ENCODE measurements around the gene SLC4A5. TPM values are rescaled to one million over a fixed set of nuclear protein-coding genes. Genes with fewer than 3 reads are reported as not detected.

SLC4A5 gene
- total RNA-seq, 1 experiment from 2014 or later: 1.8 TPM

DNA sequence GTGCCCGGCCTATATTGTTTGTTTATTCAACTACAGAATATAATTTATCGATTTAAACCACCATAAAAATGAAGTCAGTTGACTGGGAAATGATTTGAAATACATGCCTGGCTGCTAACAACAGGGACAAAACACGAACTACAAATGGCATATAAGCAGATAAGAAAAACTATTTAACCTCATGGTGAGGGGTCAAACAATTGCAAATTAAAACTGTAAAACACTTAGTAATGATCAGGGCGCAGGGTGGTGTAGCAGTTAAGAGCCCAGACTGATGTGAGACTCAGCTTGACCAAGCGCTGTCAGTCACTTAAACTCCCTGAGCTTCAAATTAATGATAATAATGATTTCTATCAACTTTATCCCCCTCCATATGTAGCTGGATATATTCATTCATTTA lies 138.1 kb downstream of the SLC4A5 start (continued):
- TF ChIP-seq, protein P1, sequence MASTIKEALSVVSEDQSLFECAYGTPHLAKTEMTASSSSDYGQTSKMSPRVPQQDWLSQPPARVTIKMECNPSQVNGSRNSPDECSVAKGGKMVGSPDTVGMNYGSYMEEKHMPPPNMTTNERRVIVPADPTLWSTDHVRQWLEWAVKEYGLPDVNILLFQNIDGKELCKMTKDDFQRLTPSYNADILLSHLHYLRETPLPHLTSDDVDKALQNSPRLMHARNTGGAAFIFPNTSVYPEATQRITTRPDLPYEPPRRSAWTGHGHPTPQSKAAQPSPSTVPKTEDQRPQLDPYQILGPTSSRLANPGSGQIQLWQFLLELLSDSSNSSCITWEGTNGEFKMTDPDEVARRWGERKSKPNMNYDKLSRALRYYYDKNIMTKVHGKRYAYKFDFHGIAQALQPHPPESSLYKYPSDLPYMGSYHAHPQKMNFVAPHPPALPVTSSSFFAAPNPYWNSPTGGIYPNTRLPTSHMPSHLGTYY (CRISPR knock-in tag; IDR thresholded peaks at IDR 0.05): no peak
- TF ChIP-seq NR1H2 (CRISPR knock-in tag; IDR thresholded peaks at IDR 0.05) (no peak), CTCF (IDR thresholded peaks at IDR 0.05) (no peak)

GRCh38 chr2:74204436-74204835 lies 138.8 kb downstream of the SLC4A5 start:
- Mint-ChIP-seq H3K9me3 (no peaks in the 10 kb centered on the region), H3K36me3 (peaks cover 53% of the 10 kb centered on the region), H3K27me3 (ENCODE audit: low read depth) (no peaks in the 10 kb centered on the region; the same call in 1 of the 2 replicates), H3K4me1 (peaks cover 55% of the 10 kb centered on the region), H3K27ac (peak overlapping the region; percentile 60), H3K4me3 (no peak overlapping the region)
- DNase-seq (ENCODE audit: low spot score) (no peak), ATAC-seq (no peak)
- TF ChIP-seq NFE2L1 (CRISPR knock-in tag; IDR thresholded peaks at IDR 0.05) (0 out of 2 replicates have a peak, but pooled peaks have one; percentile 19), MYBL2 (CRISPR knock-in tag; IDR thresholded peaks at IDR 0.05) (no peak), CREM (CRISPR knock-in tag; IDR thresholded peaks at IDR 0.05) (no peak)
- ChIA-PET CTCF (interaction anchor here (0.8 to 1.3 kb wide), 2 partner anchors 62 to 65 kb away, joined by 3 read pairs; no protein-coding TSS in a partner anchor), POLR2A (interaction anchor here (1.1 kb wide), 1 partner anchor 10 kb away, joined by 3 read pairs; no protein-coding TSS in a partner anchor)

DNA sequence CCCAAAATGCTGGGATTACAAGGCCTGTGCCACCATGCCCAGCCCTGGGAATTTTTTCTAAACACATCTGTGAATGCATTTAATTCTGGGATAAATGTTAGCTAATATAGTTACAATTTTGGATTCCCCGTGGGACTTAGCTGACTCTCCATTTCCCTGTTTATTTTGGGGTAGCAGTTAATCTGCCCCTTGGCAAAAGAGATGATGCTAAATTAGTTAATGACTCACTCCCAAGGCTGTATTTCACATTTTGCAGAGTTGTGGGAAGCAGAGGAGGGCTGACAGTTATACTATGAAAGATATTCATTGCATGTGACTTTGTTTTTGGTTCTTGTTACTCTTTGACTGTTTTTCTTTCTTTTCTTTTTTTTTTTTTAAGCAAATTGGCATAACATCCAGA lies 141.6 kb downstream of the SLC4A5 start:
- Mint-ChIP-seq H3K27me3 (ENCODE audit: low read depth) (peaks cover 10% of the 10 kb centered on the region), H3K27ac (no peak overlapping the region), H3K9me3 (no peaks in the 10 kb centered on the region; the same call in 1 of the 2 replicates), H3K4me1 (peaks cover 60% of the 10 kb centered on the region), H3K4me3 (peak overlapping the region; percentile 99), H3K36me3 (peaks cover 35% of the 10 kb centered on the region)
- no peak for DNase-seq (ENCODE audit: low spot score)
- ChIA-PET CTCF (no interaction called here), POLR2A (interaction anchor here (2.2 kb wide), 1 partner anchor 23 kb away, joined by 8 read pairs; the partner anchor contains the start of gene MOB1A)
- ATAC-seq: no peak
- no peak for TF ChIP-seq JUN (CRISPR knock-in tag; IDR thresholded peaks at IDR 0.05)
- no peak for TF ChIP-seq HMGA2 (CRISPR knock-in tag; IDR thresholded peaks at IDR 0.05)
- TF ChIP-seq ZNF317 (CRISPR knock-in tag; IDR thresholded peaks at IDR 0.05; ENCODE audit: borderline replicate concordance, low read depth): no peak
- no peak for TF ChIP-seq SMAD3 (CRISPR knock-in tag; IDR thresholded peaks at IDR 0.05; ENCODE audit: borderline replicate concordance)
- TF ChIP-seq ZNF396 (CRISPR knock-in tag; IDR thresholded peaks at IDR 0.05; ENCODE audit: borderline replicate concordance): no peak
- TF ChIP-seq, protein P2, sequence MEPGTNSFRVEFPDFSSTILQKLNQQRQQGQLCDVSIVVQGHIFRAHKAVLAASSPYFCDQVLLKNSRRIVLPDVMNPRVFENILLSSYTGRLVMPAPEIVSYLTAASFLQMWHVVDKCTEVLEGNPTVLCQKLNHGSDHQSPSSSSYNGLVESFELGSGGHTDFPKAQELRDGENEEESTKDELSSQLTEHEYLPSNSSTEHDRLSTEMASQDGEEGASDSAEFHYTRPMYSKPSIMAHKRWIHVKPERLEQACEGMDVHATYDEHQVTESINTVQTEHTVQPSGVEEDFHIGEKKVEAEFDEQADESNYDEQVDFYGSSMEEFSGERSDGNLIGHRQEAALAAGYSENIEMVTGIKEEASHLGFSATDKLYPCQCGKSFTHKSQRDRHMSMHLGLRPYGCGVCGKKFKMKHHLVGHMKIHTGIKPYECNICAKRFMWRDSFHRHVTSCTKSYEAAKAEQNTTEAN (CRISPR knock-in tag; IDR thresholded peaks at IDR 0.05): no peak
- no peak for TF ChIP-seq ZNF121 (CRISPR knock-in tag; IDR thresholded peaks at IDR 0.05)

DNA sequence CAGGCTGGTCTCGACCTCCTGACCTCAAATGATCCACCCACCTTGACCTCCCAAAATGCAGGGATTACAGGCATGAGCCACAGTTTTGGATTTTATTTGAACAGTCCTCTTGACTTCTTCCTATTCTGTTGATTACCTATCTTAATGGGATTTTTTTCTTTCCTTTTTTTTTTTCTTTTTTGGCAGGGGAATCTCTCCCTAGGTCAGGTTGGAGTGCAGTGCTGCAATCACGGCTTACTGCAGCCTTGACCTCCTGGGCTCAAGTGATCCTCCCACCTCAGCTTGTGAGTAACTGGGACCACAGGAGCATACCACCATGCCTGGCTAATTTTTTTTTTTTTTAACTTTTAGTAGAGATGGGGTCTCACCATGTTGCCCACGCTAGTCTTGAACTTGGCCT lies 142.0 kb downstream of the SLC4A5 start:
- DNase-seq (ENCODE audit: low spot score): no peak
- peaks cover 57% of the 10 kb centered on the region for H3K4me1 Mint-ChIP-seq
- peaks cover 10% of the 10 kb centered on the region for H3K27me3 Mint-ChIP-seq (ENCODE audit: low read depth)
- CTCF ChIA-PET: no interaction called here
- no peak for ATAC-seq
- peak overlapping the region; percentile 99 for H3K4me3 Mint-ChIP-seq
- POLR2A ChIA-PET: interaction anchor here (4.5 kb wide), 1 partner anchor 23 kb away, joined by 41 read pairs; the partner anchor contains the start of gene MOB1A
- peak overlapping the region; percentile 9; the same call in 1 of the 2 replicates for H3K27ac Mint-ChIP-seq
- no peaks in the 10 kb centered on the region; the same call in 1 of the 2 replicates for H3K9me3 Mint-ChIP-seq
- peaks cover 31% of the 10 kb centered on the region for H3K36me3 Mint-ChIP-seq
- TF ChIP-seq, protein P3, sequence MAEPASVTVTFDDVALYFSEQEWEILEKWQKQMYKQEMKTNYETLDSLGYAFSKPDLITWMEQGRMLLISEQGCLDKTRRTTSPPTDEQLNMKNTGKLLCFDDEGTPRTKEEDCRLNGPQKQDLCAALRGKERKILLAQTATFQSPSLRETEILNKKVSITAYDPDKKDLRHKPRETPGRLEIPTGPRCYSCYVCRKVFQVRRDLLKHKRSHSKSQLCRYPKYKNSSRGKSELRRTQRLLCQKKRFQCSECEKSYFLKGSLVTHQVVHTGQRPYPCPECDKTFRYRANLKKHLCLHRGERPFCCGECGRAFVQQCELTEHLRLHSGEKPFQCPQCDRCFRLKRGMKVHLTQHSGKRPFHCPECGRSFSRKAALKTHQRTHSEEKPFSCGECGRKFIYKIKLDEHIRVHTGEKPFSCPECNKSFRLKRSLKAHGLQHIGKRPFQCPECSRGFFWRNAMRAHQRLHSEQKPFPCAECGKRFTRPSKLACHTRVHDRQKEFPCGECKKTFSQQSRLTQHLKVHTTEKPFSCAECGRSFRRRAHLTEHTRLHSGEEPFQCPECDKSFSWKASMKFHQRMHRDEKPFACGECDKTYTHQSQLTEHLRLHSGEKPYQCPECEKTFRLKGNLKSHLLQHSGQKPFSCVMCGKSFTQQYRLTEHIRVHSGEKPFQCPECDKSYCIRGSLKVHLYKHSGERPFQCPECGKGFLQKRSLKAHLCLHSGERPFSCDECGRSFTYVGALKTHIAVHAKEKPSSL (CRISPR knock-in tag; conservative IDR thresholded peaks at IDR 0.05): no peak
- TF ChIP-seq, protein P4, sequence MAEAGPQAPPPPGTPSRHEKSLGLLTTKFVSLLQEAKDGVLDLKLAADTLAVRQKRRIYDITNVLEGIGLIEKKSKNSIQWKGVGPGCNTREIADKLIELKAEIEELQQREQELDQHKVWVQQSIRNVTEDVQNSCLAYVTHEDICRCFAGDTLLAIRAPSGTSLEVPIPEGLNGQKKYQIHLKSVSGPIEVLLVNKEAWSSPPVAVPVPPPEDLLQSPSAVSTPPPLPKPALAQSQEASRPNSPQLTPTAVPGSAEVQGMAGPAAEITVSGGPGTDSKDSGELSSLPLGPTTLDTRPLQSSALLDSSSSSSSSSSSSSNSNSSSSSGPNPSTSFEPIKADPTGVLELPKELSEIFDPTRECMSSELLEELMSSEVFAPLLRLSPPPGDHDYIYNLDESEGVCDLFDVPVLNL (CRISPR knock-in tag; IDR thresholded peaks at IDR 0.05; ENCODE audit: borderline replicate concordance, low read depth): no peak
- TF ChIP-seq ZNF281 (CRISPR knock-in tag; IDR thresholded peaks at IDR 0.05): no peak
- TF ChIP-seq MYBL2 (CRISPR knock-in tag; IDR thresholded peaks at IDR 0.05): no peak
- no peak for TF ChIP-seq PREB (CRISPR knock-in tag; IDR thresholded peaks at IDR 0.05; ENCODE audit: borderline replicate concordance)
